Gastroesophageal sphincter (tissue), 3 donors: ENCODE data around the gene C3orf70.

ENCODE experiments used
- POLR2A ChIP-seq, 2 donors: fragments of 450-650 bp; IDR thresholded peaks; one replicate each; pipeline ENCODE4 v1.6.1; 2017; ENCODE audit warnings: antibody characterized with exemption in 2 of 2, mild to moderate bottlenecking in 2 of 2, moderate library complexity in 1 of 2
- TF ChIP-seq, protein P1 (sequence below), 4 experiments: fragments of 200-600 bp in 2 of 4; fragments of 450-650 bp in 2 of 4; sonication (generic) in 1 of 4; IDR thresholded peaks; one replicate each; pipeline ENCODE4 v1.5.1; 2017 to 2019; ENCODE audit warnings: antibody characterized with exemption in 4 of 4, mild to moderate bottlenecking in 2 of 4, moderate library complexity in 2 of 4

DNA sequence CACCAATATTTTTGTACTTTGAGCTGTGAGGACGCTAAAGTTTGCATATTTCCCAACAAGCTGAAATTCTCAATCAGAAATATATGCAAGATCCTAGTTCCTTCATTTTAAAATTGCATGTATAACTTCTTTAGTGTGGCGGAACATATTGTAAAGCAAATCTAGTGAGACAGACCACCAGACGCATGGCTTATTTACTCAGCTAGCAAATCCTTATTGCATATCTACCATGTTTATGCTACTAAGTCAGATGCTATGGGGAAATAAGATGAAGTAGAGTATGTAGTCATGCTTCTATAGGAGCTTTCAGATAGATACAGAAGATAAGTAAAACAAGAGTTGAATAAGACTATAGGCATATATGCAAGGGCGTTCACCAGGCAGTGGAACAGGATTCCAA, 62.0 kb downstream of the C3orf70 start:
- no peak for TF ChIP-seq POLR2A (IDR thresholded peaks at IDR 0.05)
- TF ChIP-seq, protein P1, sequence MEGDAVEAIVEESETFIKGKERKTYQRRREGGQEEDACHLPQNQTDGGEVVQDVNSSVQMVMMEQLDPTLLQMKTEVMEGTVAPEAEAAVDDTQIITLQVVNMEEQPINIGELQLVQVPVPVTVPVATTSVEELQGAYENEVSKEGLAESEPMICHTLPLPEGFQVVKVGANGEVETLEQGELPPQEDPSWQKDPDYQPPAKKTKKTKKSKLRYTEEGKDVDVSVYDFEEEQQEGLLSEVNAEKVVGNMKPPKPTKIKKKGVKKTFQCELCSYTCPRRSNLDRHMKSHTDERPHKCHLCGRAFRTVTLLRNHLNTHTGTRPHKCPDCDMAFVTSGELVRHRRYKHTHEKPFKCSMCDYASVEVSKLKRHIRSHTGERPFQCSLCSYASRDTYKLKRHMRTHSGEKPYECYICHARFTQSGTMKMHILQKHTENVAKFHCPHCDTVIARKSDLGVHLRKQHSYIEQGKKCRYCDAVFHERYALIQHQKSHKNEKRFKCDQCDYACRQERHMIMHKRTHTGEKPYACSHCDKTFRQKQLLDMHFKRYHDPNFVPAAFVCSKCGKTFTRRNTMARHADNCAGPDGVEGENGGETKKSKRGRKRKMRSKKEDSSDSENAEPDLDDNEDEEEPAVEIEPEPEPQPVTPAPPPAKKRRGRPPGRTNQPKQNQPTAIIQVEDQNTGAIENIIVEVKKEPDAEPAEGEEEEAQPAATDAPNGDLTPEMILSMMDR (IDR thresholded peaks at IDR 0.05) = no peak
